PC-9 (cell line): ENCODE data around the gene B4GALT1.

ENCODE experiments used
- EZH2 ChIP-seq: fragments of 200-600 bp; sonication (generic); IDR thresholded peaks from 2 replicates; pipeline ENCODE4 v1.8.0; 2017; ENCODE audit warnings: antibody characterized with exemption, low read depth
- TF ChIP-seq, protein P1 (sequence below): fragments of 200-600 bp; sonication (generic); conservative IDR thresholded peaks from 2 replicates; pipeline ENCODE4 v1.6.1; 2017; ENCODE audit warnings: mixed run types, antibody characterized with exemption, mild to moderate bottlenecking, moderate library complexity

DNA sequence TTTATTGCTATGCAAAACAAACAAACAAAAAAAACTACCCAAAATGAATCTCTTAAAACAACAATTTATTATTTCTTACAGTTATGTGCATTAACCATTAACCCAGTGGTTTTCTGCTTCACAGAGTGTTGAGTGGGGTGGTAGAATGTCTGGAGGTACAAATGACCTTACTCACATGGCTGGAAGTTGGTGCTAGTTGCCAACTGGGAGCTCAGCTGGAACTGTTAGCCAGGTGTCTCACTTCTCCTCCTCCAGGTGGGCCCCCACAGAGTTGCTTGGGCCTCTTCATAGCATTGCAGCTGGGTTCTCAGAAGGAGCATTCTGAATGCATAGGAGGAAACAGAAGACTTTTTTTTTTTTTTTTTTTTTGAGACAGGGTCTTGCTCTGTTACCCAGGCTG lies 10.5 kb upstream of the B4GALT1 start:
- TF ChIP-seq, protein P1, sequence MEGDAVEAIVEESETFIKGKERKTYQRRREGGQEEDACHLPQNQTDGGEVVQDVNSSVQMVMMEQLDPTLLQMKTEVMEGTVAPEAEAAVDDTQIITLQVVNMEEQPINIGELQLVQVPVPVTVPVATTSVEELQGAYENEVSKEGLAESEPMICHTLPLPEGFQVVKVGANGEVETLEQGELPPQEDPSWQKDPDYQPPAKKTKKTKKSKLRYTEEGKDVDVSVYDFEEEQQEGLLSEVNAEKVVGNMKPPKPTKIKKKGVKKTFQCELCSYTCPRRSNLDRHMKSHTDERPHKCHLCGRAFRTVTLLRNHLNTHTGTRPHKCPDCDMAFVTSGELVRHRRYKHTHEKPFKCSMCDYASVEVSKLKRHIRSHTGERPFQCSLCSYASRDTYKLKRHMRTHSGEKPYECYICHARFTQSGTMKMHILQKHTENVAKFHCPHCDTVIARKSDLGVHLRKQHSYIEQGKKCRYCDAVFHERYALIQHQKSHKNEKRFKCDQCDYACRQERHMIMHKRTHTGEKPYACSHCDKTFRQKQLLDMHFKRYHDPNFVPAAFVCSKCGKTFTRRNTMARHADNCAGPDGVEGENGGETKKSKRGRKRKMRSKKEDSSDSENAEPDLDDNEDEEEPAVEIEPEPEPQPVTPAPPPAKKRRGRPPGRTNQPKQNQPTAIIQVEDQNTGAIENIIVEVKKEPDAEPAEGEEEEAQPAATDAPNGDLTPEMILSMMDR, result no peak
- no peak for TF ChIP-seq EZH2
